GM21619 (cell line): ENCODE results near the gene MRPL41.
"Not testable (repeated sequence)": the region's sequence is repeated elsewhere in the genome, so short reads cannot be mapped to it uniquely, and the experiment has no call there.

Experiments
- ATAC-seq: cut with Tn5 transposase; IDR thresholded peaks from one replicate; pipeline ENCODE4 v1.9.1; 2021; ENCODE audit not compliant: unreplicated experiment

MRPL41 gene

GRCh38 chr9:137521405-137521985 lies 30.2 kb upstream of the MRPL41 start:
- ATAC-seq: no peak

- no peak for ATAC-seq
These were observed 28.8 kb upstream of the MRPL41 start for GRCh38 chr9:137522746-137523455.

- ATAC-seq: no peak
These were observed 27.3 kb upstream of the MRPL41 start for GRCh38 chr9:137524161-137524980.

- no peak for ATAC-seq
These were observed 26.7 kb upstream of the MRPL41 start for GRCh38 chr9:137524981-137525317.

- ATAC-seq: no peak
These were observed 21.3 kb upstream of the MRPL41 start for GRCh38 chr9:137530331-137530730.

GRCh38 chr9:137531099-137531765 lies 20.4 kb upstream of the MRPL41 start:
- no peak for ATAC-seq

- not testable (repeated sequence) for ATAC-seq
These were observed 18.7 kb upstream of the MRPL41 start for GRCh38 chr9:137532891-137533468.

GRCh38 chr9:137534256-137535119 lies 17.2 kb upstream of the MRPL41 start:
- no peak for ATAC-seq

- no peak for ATAC-seq
These were observed 16.6 kb upstream of the MRPL41 start for GRCh38 chr9:137535120-137535428.

- not testable (repeated sequence) for ATAC-seq
These were observed 15.0 kb upstream of the MRPL41 start for GRCh38 chr9:137536594-137537131.

GRCh38 chr9:137538058-137538457 lies 13.6 kb upstream of the MRPL41 start:
- ATAC-seq: no peak

- ATAC-seq: no peak
These were observed 11.1 kb upstream of the MRPL41 start for GRCh38 chr9:137540536-137540935.

GRCh38 chr9:137542486-137542885 lies 9.2 kb upstream of the MRPL41 start:
- no peak for ATAC-seq

GRCh38 chr9:137543237-137543963 lies 8.3 kb upstream of the MRPL41 start:
- no peak for ATAC-seq

GRCh38 chr9:137544176-137544760 lies 7.4 kb upstream of the MRPL41 start:
- no peak for ATAC-seq

- no peak for ATAC-seq
These were observed 6.6 kb upstream of the MRPL41 start for GRCh38 chr9:137545123-137545522.

GRCh38 chr9:137547687-137548543 lies 3.8 kb upstream of the MRPL41 start:
- no peak for ATAC-seq

- ATAC-seq: no peak
These were observed 1.5 kb upstream of the MRPL41 start, which contains the start of gene PNPLA7 for GRCh38 chr9:137550231-137550621. Gene PNPLA7 (minus strand): TSS chr9:137550402. CDS start chr9:137550197, 205 bp downstream.
